Measurements from ENCODE around the gene MAU2. TPM values are rescaled to one million over a fixed set of nuclear protein-coding genes. Genes with fewer than 3 reads are reported as not detected.
"Not testable (repeated sequence)": the region's sequence is repeated elsewhere in the genome, so short reads cannot be mapped to it uniquely, and the experiment has no call there.

The MAU2 gene
- total and polyA plus RNA-seq, 2 donors (not counting 1 experiment from before 2014, with no cell fraction given) = 11.1 to 29.4 TPM

- TF ChIP-seq EZH2 (IDR thresholded peaks at IDR 0.05; ENCODE audit: low read length, missing control alignments) (no peak), CTCF (conservative IDR thresholded peaks at IDR 0.05 in 1 of 2, IDR thresholded peaks at IDR 0.05 in 1 of 2; ENCODE audit: low read depth in 1 of 2, low read length in 2 of 2) (no peak)
- no peaks in the 10 kb centered on the region for H4K20me1 ChIP-seq (ENCODE audit: control insufficient read depth, extremely low read depth, insufficient read depth, low read length)
Observed at GRCh38 chr19:19388568-19389555, 68.2 kb downstream of the MAU2 start.

DNA sequence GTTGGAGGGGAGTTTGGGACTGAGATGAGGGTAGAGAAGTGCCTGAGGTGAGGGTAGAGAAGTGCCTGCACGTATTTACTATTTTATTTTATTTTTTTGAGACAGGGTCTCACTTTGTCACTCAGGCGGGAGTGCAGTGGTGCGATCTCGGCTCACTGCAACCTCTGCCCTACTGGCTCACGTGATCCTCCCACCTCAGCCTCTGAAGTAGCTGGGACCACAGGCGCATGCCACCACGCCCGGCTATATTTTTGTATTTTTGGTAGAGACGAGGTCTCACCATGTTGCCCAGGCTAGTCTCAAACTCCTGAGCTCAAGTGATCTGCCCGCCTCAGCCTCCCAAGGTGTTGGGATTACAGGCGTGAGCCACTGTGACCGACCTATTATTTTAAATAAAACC lies 69.1 kb downstream of the MAU2 start:
- not testable (repeated sequence) for H3K27ac ChIP-seq (ENCODE audit: insufficient read depth, low read length); H3K27me3 ChIP-seq (ENCODE audit: control insufficient read depth, insufficient read depth, low read length); H3K36me3 ChIP-seq (ENCODE audit: control insufficient read depth, insufficient read depth, low read length); H3K4me3 ChIP-seq (replicated peaks in 1 of 4; ENCODE audit: control extremely low read depth in 1 of 4, insufficient read depth in 1 of 4, low read depth in 3 of 4, low read length in 4 of 4); H3K9ac ChIP-seq (ENCODE audit: insufficient read depth, low read length); H3K4me1 ChIP-seq (ENCODE audit: control insufficient read depth, extremely low read depth, insufficient read depth, low read length); DNase-seq (ENCODE audit: low read depth in 2 of 2); H3K9me3 ChIP-seq (ENCODE audit: control insufficient read depth, insufficient read depth, low read depth, low read length); H3K4me2 ChIP-seq (ENCODE audit: extremely low read depth, insufficient read depth, low read length); H2AFZ ChIP-seq (ENCODE audit: low read length); H4K20me1 ChIP-seq (ENCODE audit: control insufficient read depth, extremely low read depth, insufficient read depth, low read length)
- H3K79me2 ChIP-seq (ENCODE audit: control insufficient read depth, insufficient read depth, low read length) = peaks cover 33% of the 10 kb centered on the region

More at GRCh38 chr19:19388568-19389555, 68.2 kb downstream of the MAU2 start:
- Histone ChIP-seq H3K36me3 (ENCODE audit: control insufficient read depth, insufficient read depth, low read length) (no peaks in the 10 kb centered on the region), H3K4me2 (ENCODE audit: extremely low read depth, insufficient read depth, low read length) (no peak overlapping the region), H3K4me1 (ENCODE audit: control insufficient read depth, extremely low read depth, insufficient read depth, low read length) (peaks cover 6% of the 10 kb centered on the region), H3K9ac (ENCODE audit: insufficient read depth, low read length) (no peak overlapping the region), H3K9me3 (ENCODE audit: control insufficient read depth, insufficient read depth, low read depth, low read length) (no peaks in the 10 kb centered on the region), H3K27ac (ENCODE audit: insufficient read depth, low read length) (no peak overlapping the region), H3K79me2 (ENCODE audit: control insufficient read depth, insufficient read depth, low read length) (peaks cover 31% of the 10 kb centered on the region), H3K27me3 (ENCODE audit: control insufficient read depth, insufficient read depth, low read length) (no peaks in the 10 kb centered on the region), H2AFZ (ENCODE audit: low read length) (no peak overlapping the region), H3K4me3 (replicated peaks in 1 of 4; ENCODE audit: control extremely low read depth in 1 of 4, insufficient read depth in 1 of 4, low read depth in 3 of 4, low read length in 4 of 4) (no peak overlapping the region)
- no peak for DNase-seq (ENCODE audit: low read depth in 2 of 2)

- not testable (repeated sequence) for H3K36me3 ChIP-seq (ENCODE audit: control insufficient read depth, insufficient read depth, low read length); H3K4me3 ChIP-seq (replicated peaks in 1 of 4; ENCODE audit: control extremely low read depth in 1 of 4, insufficient read depth in 1 of 4, low read depth in 3 of 4, low read length in 4 of 4); H2AFZ ChIP-seq (ENCODE audit: low read length); H3K4me2 ChIP-seq (ENCODE audit: extremely low read depth, insufficient read depth, low read length); H3K9me3 ChIP-seq (ENCODE audit: control insufficient read depth, insufficient read depth, low read depth, low read length); H3K27ac ChIP-seq (ENCODE audit: insufficient read depth, low read length); DNase-seq (ENCODE audit: low read depth in 2 of 2); H4K20me1 ChIP-seq (ENCODE audit: control insufficient read depth, extremely low read depth, insufficient read depth, low read length); H3K4me1 ChIP-seq (ENCODE audit: control insufficient read depth, extremely low read depth, insufficient read depth, low read length); H3K9ac ChIP-seq (ENCODE audit: insufficient read depth, low read length); H3K27me3 ChIP-seq (ENCODE audit: control insufficient read depth, insufficient read depth, low read length)
- H3K79me2 ChIP-seq (ENCODE audit: control insufficient read depth, insufficient read depth, low read length) = peaks cover 30% of the 10 kb centered on the region
Observed at GRCh38 chr19:19394333-19394732, 73.7 kb downstream of the MAU2 start.
